ENCODE measurements around the gene STAT3.
"Not testable (repeated sequence)": the region's sequence is repeated elsewhere in the genome, so short reads cannot be mapped to it uniquely, and the experiment has no call there.

The STAT3 gene

DNA sequence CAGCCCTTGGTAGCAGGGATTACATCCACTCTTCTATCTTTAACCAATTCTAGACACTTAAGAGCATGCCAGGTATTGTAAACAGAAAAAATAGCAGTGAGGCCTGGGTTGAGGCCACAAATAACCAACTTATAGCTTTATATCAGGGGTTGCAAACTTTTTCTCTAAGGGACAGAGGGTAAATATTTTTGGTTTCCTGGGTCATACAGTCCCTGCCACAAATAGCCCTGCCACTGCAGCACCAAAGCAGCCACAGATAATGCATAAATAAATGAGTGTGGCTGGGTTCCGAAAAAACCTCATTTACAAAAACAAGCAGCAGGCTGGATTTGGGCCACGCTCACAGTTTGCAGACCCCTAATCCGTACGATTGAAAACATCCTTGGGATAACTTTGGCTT, 46.7 kb downstream of the STAT3 start:
- no peaks in the 10 kb centered on the region for H3K27me3 ChIP-seq (ENCODE audit: low read depth)
- in situ Hi-C loops (cut with MboI; ENCODE audit: low sequenced_read_pairs): no loop called here
- no peak for DNase-seq (ENCODE audit: low spot score in 2 of 2)
- H3K36me3 ChIP-seq (replicated peaks): peaks cover 35% of the 10 kb centered on the region
- H3K4me1 ChIP-seq: no peaks in the 10 kb centered on the region
- no peak overlapping the region for H3K4me3 ChIP-seq
- H3K9me3 ChIP-seq: no peaks in the 10 kb centered on the region

DNA sequence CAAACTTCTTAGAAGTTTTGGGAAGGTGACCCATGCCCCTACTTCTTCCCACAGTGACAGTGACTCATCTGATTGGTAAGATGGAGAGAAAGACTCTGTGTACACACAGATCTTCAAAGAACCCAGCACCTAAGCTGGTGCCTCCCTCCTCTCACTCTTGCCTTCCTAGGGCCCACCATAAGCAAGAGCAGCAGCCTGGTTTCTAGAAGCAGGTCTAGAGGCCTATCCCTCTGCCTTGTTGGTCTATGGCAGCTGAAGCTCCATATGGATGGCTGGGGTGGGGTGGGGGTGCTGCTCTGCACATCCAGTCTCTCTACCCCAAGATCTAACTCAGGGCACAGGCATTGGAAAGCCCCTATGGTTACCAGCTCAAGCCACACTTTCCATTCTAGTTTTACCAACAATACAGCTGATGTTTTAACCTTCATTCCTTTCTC, 47.5 kb downstream of the STAT3 start:
- in situ Hi-C loops (cut with MboI; ENCODE audit: low sequenced_read_pairs): no loop called here
- Histone ChIP-seq H3K4me3 (no peak overlapping the region), H3K36me3 (replicated peaks) (peaks cover 34% of the 10 kb centered on the region), H3K4me1 (no peaks in the 10 kb centered on the region), H3K27me3 (ENCODE audit: low read depth) (no peaks in the 10 kb centered on the region), H3K9me3 (no peaks in the 10 kb centered on the region)
- no peak for DNase-seq (ENCODE audit: low spot score in 2 of 2)

DNA sequence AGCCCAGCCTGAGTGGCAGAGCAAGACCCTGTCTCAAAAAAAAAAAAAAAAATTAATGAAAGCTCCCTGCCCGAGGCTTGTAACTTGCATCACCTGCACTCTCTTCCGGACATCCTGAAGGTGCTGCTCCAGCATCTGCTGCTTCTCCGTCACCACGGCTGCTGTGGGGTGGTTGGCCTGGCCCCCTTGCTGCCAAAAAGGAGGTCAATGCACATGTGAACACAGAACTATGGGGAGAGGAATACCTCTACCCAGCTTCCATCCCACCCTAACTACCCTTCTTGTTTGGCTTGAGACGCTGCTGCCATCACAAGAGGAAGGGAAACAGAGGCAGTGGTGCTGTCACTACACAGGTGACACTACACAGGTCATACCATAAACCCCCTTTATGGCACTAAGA, 49.0 kb downstream of the STAT3 start:
- no peak for DNase-seq (ENCODE audit: low spot score in 2 of 2)
- Histone ChIP-seq H3K27me3 (ENCODE audit: low read depth) (no peaks in the 10 kb centered on the region), H3K4me1 (no peaks in the 10 kb centered on the region), H3K36me3 (replicated peaks) (peaks cover 40% of the 10 kb centered on the region), H3K4me3 (no peak overlapping the region), H3K9me3 (no peaks in the 10 kb centered on the region)
- in situ Hi-C loops (cut with MboI; ENCODE audit: low sequenced_read_pairs): no loop called here

DNA sequence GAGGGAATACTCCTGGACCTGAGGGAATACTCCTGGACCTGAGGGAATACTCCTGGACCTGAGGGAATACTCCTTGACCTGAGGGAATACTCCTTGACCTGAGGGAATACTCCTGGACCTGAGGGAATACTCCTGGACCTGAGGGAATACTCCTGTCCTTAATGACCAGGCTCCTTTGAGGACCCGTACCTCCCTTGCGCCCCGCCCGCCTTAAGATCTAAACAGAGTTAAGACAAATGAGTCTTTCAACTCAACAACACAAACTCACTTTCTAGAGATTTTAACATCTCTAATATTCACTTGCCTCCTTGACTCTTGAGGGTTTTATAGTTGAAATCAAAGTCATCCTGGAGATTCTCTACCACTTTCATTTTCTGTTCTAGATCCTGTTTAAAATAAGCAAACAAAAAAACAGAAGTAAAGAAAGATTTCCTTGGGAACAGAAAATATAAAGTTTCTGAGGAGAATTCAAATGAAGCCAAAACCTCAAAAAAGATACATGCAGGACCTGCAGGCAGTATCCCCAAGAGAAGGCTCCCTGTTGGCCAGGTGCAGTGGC, 49.7 kb downstream of the STAT3 start:
- Histone ChIP-seq H3K9me3 (no peaks in the 10 kb centered on the region), H3K4me1 (no peaks in the 10 kb centered on the region), H3K36me3 (replicated peaks) (peaks cover 40% of the 10 kb centered on the region), H3K27me3 (ENCODE audit: low read depth) (no peaks in the 10 kb centered on the region), H3K4me3 (no peak overlapping the region)
- no peak for DNase-seq (ENCODE audit: low spot score in 2 of 2)
- in situ Hi-C loops (cut with MboI; ENCODE audit: low sequenced_read_pairs): no loop called here

DNA sequence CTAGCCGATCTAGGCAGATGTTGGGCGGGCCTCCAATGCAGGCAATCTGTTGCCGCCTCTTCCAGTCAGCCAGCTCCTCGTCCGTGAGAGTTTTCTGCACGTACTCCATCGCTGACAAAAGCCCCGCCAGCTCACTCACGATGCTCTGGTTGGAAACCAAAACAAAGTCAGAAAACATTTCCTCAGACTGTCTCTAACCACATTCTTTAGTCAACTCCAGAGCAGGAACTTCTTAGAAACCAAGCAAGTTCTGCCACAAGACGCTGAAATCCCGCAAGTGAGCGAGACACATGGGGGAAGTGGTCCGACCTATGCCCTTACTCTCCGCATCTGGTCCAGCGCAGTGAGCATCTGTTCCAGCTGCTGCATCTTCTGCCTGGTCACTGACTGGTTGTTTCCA, 50.8 kb downstream of the STAT3 start:
- Histone ChIP-seq H3K4me1 (no peaks in the 10 kb centered on the region), H3K4me3 (no peak overlapping the region), H3K9me3 (no peaks in the 10 kb centered on the region), H3K27me3 (ENCODE audit: low read depth) (no peaks in the 10 kb centered on the region), H3K36me3 (replicated peaks) (peaks cover 42% of the 10 kb centered on the region)
- no peak for DNase-seq (ENCODE audit: low spot score in 2 of 2)
- in situ Hi-C loops (cut with MboI; ENCODE audit: low sequenced_read_pairs): no loop called here

DNA sequence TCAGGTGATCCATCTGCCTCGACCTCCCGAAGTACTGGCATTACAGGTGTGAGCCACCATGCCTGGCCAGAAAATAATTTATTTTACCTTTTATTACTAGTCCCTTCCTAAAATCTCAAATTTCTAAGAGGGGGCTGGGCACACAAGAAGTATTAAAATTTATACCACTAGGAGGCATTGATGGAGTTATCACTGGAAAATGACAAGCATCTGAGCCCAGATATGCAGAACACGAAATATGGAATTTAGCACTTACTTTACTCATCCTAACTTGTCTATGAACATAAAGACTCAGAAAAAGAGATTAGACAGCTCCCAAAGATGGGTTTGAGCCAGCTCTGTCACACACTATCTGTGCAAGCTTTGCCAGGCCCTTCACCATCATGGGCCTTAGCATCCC, 53.6 kb downstream of the STAT3 start:
- H3K9me3 ChIP-seq: no peaks in the 10 kb centered on the region
- peaks cover 4% of the 10 kb centered on the region for H3K4me1 ChIP-seq
- in situ Hi-C loops (cut with MboI; ENCODE audit: low sequenced_read_pairs): no loop called here
- DNase-seq (ENCODE audit: low spot score in 2 of 2): no peak
- no peaks in the 10 kb centered on the region for H3K27me3 ChIP-seq (ENCODE audit: low read depth)
- no peak overlapping the region for H3K4me3 ChIP-seq
- H3K36me3 ChIP-seq (replicated peaks): peaks cover 48% of the 10 kb centered on the region

DNA sequence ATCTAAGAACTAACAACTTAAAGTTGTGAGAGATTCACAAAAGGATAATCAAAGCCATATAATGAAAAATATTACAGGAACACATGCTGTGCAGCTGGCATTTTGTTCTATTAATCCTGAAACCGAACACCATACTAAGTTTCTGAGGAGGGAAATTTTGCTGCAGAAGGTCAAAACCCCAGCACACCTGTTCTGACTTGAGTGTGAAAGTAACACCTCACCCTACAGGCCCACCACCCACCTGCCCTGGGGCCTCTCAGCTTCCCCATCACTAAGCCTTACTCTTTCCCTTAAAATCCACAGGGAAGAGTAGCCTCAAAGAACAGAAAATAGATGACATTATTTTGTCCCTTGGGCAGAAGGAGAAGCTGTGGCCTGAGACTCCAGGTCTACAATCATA, 55.2 kb downstream of the STAT3 start:
- Histone ChIP-seq H3K4me1 (peaks cover 15% of the 10 kb centered on the region), H3K27me3 (ENCODE audit: low read depth) (no peaks in the 10 kb centered on the region), H3K36me3 (replicated peaks) (peaks cover 46% of the 10 kb centered on the region), H3K9me3 (no peaks in the 10 kb centered on the region), H3K4me3 (no peak overlapping the region)
- in situ Hi-C loops (cut with MboI; ENCODE audit: low sequenced_read_pairs): no loop called here
- DNase-seq (ENCODE audit: low spot score in 2 of 2): no peak

DNA sequence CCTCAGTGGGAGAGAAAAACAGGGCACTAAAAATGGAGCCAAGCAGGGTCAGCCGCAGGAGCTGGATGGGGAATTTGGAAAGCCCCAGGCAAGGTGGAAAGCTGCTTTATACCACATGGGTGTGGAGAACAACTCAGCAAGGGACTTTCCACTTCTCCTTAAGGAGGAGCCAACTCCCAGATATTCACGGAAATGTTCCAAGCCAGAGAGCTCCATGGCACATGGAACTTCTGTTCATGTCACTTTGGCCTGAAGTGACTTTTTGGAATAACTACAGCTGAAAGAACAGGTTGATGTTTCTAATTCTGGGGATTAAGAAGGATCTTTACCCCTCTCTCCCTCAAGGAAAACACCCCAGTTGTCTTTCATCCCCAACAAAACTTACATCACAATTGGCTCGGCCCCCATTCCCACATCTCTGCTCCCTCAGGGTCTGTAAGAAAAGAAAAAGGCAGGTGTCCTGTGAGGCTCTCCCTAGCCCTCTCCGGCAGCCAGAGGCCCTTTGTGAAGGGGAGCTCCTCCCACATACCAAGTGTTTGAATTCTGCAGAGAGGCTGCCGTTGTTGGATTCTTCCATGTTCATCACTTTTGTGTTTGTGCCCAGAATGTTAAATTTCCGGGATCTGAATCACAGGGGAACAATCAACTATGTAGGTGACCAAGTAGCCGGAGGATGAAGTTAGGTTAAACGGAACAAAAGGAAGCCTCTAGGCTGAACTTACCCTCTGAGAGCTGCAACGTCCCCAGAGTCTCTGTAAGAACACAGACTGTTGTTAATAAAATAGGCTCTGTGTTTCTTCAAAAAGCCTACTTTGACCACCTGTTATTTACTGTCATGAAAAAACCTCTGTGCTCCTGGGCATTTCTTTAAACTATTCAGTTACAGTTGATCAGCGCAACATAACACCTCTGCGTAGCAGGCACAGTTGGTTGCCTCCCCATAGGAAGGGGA, 58.9 kb downstream of the STAT3 start:
- Histone ChIP-seq H3K4me3 (no peak overlapping the region), H3K4me1 (peaks cover 15% of the 10 kb centered on the region), H3K9me3 (no peaks in the 10 kb centered on the region), H3K36me3 (replicated peaks) (peaks cover 29% of the 10 kb centered on the region), H3K27me3 (ENCODE audit: low read depth) (no peaks in the 10 kb centered on the region)
- in situ Hi-C loops (cut with MboI; ENCODE audit: low sequenced_read_pairs): loop anchor here (10.0 kb wide), 1 partner anchor 196 kb away; no protein-coding TSS in a partner anchor
- peak; percentile 84 to 85 for DNase-seq (ENCODE audit: low spot score in 2 of 2)

DNA sequence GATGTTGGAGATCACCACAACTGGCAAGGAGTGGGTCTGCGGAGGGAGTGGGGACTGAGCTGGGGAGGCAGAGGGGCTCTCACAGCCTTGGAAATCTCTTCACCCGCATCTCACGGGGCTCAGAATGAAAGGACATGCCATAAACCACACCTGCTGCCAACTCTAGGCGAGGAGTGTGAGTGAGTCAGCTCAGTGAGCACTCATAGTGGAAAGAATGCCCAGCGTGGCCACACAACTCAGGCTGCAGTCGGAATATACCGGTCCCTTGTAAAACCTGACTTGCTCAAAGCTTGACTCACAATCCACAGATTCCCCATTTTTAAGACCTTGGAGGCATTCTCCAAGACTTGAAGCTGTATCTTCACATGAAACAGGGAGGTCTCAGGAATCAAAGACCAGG, 63.2 kb downstream of the STAT3 start:
- in situ Hi-C loops (cut with MboI; ENCODE audit: low sequenced_read_pairs): loop anchor here (10.0 kb wide), 1 partner anchor 200 kb away; no protein-coding TSS in a partner anchor
- Histone ChIP-seq H3K4me3 (no peak overlapping the region), H3K27me3 (ENCODE audit: low read depth) (no peaks in the 10 kb centered on the region), H3K36me3 (replicated peaks) (peaks cover 32% of the 10 kb centered on the region), H3K4me1 (peaks cover 18% of the 10 kb centered on the region), H3K9me3 (no peaks in the 10 kb centered on the region)
- no peak for DNase-seq (ENCODE audit: low spot score in 2 of 2)

DNA sequence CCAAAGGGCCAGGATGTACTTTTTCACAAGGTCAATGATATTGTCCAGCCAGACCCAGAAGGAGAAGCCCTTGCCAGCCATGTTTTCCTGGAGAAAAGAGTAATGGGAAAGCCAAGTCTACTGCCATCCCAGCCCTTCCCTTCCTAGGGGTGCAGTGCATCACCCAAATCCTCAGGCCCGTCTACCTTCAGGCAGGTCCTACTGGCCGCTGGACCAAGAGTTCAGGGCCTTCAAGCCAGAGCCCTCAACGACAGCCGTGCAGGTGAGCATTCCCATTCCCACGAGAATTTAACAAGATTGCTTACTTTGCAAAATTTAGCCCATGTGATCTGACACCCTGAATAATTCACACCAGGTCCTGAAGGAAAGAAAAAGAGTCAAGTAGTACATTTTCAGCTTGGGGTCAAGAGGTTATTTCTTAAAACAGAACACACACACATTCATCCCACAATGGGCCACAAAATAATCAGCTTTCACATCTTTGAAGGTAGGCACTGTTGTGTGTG, 64.9 kb downstream of the STAT3 start:
- no peak for DNase-seq (ENCODE audit: low spot score in 2 of 2)
- peaks cover 36% of the 10 kb centered on the region for H3K36me3 ChIP-seq (replicated peaks)
- H3K4me3 ChIP-seq: no peak overlapping the region
- no peaks in the 10 kb centered on the region for H3K9me3 ChIP-seq
- in situ Hi-C loops (cut with MboI; ENCODE audit: low sequenced_read_pairs): loop anchor here (5.0 to 10.0 kb wide), 2 partner anchors 84 to 201 kb away; no protein-coding TSS in a partner anchor
- no peaks in the 10 kb centered on the region for H3K27me3 ChIP-seq (ENCODE audit: low read depth)
- peaks cover 3% of the 10 kb centered on the region for H3K4me1 ChIP-seq

DNA sequence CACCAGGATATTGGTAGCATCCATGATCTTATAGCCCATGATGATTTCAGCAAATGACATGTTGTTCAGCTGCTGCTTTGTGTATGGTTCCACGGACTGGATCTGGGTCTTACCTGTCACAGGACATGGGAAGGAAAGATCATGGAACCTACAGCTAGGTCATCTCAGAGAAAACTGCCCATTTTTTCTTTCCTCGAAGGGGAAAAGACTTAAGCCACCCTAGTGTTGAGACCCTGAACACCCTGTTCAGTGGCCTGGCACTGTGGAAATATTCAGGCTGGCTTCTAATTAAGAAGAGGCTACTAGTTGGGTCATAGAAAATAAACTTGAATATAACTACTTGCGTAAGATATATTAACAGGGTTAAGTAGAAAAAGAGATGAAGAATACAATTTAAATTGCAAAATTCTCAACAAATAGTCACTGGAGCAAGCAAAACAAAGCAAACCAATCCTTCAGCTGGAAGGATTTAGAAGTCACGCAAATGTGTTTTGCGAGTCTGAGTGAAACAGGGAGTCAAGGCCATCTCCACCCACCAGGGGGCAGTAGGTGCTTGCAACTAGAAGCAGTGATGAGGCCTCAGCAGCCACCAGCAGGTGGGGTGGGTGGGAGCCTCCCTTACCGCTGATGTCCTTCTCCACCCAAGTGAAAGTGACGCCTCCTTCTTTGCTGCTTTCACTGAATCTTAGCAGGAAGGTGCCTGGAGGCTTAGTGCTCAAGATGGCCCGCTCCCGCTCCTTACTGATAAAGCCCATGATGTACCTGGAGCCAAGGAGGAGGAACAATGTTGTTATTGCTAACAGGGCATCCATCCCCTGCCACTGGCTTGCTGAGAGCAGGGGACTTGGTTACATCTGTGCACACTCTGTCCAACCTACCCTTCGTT, 65.6 kb downstream of the STAT3 start:
- no peak overlapping the region for H3K4me3 ChIP-seq
- peak; percentile 88 to 97 for DNase-seq (ENCODE audit: low spot score in 2 of 2)
- in situ Hi-C loops (cut with MboI; ENCODE audit: low sequenced_read_pairs): loop anchor here (5.0 to 10.0 kb wide), 2 partner anchors 85 to 202 kb away; no protein-coding TSS in a partner anchor
- H3K9me3 ChIP-seq: no peaks in the 10 kb centered on the region
- H3K27me3 ChIP-seq (ENCODE audit: low read depth): no peaks in the 10 kb centered on the region
- peaks cover 3% of the 10 kb centered on the region for H3K4me1 ChIP-seq
- peaks cover 36% of the 10 kb centered on the region for H3K36me3 ChIP-seq (replicated peaks)

DNA sequence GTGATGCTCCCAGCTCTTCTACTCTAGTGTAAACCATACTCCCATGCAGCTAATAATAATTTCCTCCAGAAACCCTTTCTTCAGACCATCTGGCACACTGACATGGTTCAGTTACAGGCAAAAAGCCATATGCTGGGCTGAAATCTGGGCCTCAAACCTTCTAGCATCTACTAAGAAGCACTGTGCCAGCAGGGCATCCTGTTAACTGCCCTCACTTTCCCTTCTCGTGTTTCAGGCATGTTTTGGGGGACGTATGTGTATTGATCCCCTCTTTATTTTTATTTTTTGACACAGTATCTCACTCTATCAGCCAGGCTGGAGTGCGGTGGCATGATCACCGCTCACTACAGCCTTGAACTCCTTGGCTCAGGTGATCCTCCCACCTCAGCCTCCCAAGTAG, 66.7 kb downstream of the STAT3 start:
- peaks cover 3% of the 10 kb centered on the region for H3K4me1 ChIP-seq
- H3K4me3 ChIP-seq: no peak overlapping the region
- DNase-seq (ENCODE audit: low spot score in 2 of 2): no peak
- H3K27me3 ChIP-seq (ENCODE audit: low read depth): no peaks in the 10 kb centered on the region
- in situ Hi-C loops (cut with MboI; ENCODE audit: low sequenced_read_pairs): loop anchor here (5.0 to 10.0 kb wide), 2 partner anchors 86 to 203 kb away; no protein-coding TSS in a partner anchor
- H3K9me3 ChIP-seq: no peaks in the 10 kb centered on the region
- H3K36me3 ChIP-seq (replicated peaks): peaks cover 36% of the 10 kb centered on the region

DNA sequence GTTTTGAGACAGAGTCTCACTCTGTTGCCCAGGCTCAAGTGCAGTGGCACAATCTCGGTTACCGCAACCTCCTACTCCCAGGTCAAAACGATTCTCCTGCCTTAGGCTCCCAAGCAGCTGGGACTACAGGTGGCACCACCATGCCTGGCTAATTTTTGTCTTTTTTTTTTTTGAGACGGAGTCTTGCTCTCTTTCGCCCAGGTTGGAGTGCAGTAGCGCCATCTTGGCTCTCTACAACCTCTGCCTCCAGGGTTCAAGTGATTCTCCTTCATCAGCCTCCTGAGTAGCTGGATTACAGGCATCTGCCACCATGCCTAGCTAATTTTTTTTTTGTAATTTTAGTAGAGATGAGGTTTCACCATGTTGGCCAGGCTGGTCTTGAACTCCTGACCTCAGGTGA, 70.3 kb downstream of the STAT3 start:
- H3K27me3 ChIP-seq (ENCODE audit: low read depth); H3K4me3 ChIP-seq; DNase-seq (ENCODE audit: low spot score in 2 of 2); in situ Hi-C loops (cut with MboI; ENCODE audit: low sequenced_read_pairs); H3K9me3 ChIP-seq; H3K4me1 ChIP-seq: not testable (repeated sequence)
- H3K36me3 ChIP-seq (replicated peaks): peaks cover 38% of the 10 kb centered on the region
